ENCODE measurements around the gene ATP8B3. TPM values are rescaled to one million over a fixed set of nuclear protein-coding genes. Genes with fewer than 3 reads are reported as not detected.
A peak's percentile ranks its signal among the peaks of the same experiment; 100 is the strongest.

ATP8B3 gene
- total and polyA plus RNA-seq, 2 of the 13 experiments (the other 11 are each of a cell fraction or from before 2014, with no cell fraction given): 2.6 to 5.9 TPM

DNA sequence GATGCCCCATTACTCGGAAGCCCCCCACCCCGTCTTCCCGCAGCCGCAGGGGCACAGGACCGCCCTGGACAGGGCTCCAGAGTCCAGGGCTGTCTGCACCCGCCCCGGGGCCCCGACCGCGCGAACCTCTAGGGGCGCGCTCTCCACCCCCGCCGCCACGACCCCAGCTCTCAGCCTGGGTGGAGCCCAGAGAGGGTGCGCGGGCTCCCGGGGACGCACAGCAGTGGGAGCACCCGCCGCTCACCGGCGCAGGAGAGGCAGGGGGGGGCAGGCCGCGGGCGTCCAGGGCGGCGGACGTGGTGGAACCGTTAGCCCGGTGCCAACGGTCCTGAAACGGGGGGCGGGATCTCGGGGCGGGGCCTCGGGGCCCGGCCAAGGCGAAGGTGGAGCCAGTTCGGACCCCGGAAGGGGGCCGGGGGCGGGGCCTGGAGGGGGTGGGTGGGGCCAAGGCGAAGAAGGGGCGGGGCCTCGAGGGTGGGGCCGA lies at the start of gene ATP8B3 (continued):
- TF ChIP-seq, protein P1, sequence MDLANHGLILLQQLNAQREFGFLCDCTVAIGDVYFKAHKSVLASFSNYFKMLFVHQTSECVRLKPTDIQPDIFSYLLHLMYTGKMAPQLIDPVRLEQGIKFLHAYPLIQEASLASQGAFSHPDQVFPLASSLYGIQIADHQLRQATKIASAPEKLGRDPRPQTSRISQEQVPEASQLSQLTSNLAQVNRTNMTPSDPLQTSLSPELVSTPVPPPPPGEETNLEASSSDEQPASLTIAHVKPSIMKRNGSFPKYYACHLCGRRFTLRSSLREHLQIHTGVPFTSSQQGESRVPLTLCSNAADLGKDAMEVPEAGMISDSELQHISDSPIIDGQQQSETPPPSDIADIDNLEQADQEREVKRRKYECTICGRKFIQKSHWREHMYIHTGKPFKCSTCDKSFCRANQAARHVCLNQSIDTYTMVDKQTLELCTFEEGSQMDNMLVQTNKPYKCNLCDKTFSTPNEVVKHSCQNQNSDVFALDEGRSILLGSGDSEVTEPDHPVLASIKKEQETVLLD (CRISPR knock-in tag; IDR thresholded peaks at IDR 0.05; ENCODE audit: low read depth): peak; percentile 40; the same call in 1 of the 2 replicates
- TF ChIP-seq, protein P2, sequence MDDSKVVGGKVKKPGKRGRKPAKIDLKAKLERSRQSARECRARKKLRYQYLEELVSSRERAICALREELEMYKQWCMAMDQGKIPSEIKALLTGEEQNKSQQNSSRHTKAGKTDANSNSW (CRISPR knock-in tag; IDR thresholded peaks at IDR 0.05; ENCODE audit: borderline replicate concordance): no peak
- no peak for TF ChIP-seq SIX4 (CRISPR knock-in tag; IDR thresholded peaks at IDR 0.05)
- TF ChIP-seq FOSL2 (CRISPR knock-in tag; IDR thresholded peaks at IDR 0.05): no peak
- TF ChIP-seq, protein P3, sequence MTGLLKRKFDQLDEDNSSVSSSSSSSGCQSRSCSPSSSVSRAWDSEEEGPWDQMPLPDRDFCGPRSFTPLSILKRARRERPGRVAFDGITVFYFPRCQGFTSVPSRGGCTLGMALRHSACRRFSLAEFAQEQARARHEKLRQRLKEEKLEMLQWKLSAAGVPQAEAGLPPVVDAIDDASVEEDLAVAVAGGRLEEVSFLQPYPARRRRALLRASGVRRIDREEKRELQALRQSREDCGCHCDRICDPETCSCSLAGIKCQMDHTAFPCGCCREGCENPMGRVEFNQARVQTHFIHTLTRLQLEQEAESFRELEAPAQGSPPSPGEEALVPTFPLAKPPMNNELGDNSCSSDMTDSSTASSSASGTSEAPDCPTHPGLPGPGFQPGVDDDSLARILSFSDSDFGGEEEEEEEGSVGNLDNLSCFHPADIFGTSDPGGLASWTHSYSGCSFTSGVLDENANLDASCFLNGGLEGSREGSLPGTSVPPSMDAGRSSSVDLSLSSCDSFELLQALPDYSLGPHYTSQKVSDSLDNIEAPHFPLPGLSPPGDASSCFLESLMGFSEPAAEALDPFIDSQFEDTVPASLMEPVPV (CRISPR knock-in tag; IDR thresholded peaks at IDR 0.05): no peak
- no peak for TF ChIP-seq ADNP (CRISPR knock-in tag; IDR thresholded peaks at IDR 0.05)
- TF ChIP-seq ZNF616 (CRISPR knock-in tag; IDR thresholded peaks at IDR 0.05; ENCODE audit: low read depth): no peak
- TF ChIP-seq GABPA (IDR thresholded peaks at IDR 0.05; ENCODE audit: low read depth, low read length): no peak
- no peak for TF ChIP-seq GABPA (CRISPR knock-in tag; IDR thresholded peaks at IDR 0.05; ENCODE audit: low read depth)
- no peak; the same call in 1 of the 2 replicates for TF ChIP-seq TOE1 (CRISPR knock-in tag; IDR thresholded peaks at IDR 0.05)
- TF ChIP-seq ZNF788 (CRISPR knock-in tag; IDR thresholded peaks at IDR 0.05; ENCODE audit: borderline replicate concordance): no peak
- TF ChIP-seq ZBTB20 (CRISPR knock-in tag; IDR thresholded peaks at IDR 0.05; ENCODE audit: borderline replicate concordance, low read depth): no peak
- TF ChIP-seq SOX5 (CRISPR knock-in tag; IDR thresholded peaks at IDR 0.05; ENCODE audit: borderline replicate concordance): no peak
- no peak for TF ChIP-seq ZNF326 (CRISPR knock-in tag; IDR thresholded peaks at IDR 0.05; ENCODE audit: borderline replicate concordance)
- no peak for TF ChIP-seq ZFP90 (CRISPR knock-in tag; IDR thresholded peaks at IDR 0.05; ENCODE audit: borderline replicate concordance)
- TF ChIP-seq NONO (IDR thresholded peaks at IDR 0.05): no peak
- peak; percentile 15; the same call in 1 of the 2 replicates for TF ChIP-seq NONO (CRISPR knock-in tag; conservative IDR thresholded peaks at IDR 0.05)
- no peak for TF ChIP-seq ZNF10 (CRISPR knock-in tag; IDR thresholded peaks at IDR 0.05; ENCODE audit: borderline replicate concordance, low read depth)
- TF ChIP-seq NR2C2 (CRISPR knock-in tag; IDR thresholded peaks at IDR 0.05; ENCODE audit: borderline replicate concordance): no peak
- no peak for TF ChIP-seq LCORL (IDR thresholded peaks at IDR 0.05)
- no peak for TF ChIP-seq LCORL (CRISPR knock-in tag; IDR thresholded peaks at IDR 0.05)
- no peak for TF ChIP-seq RARG (CRISPR knock-in tag; IDR thresholded peaks at IDR 0.05; ENCODE audit: low read depth)
- TF ChIP-seq ZNF460 (CRISPR knock-in tag; IDR thresholded peaks at IDR 0.05; ENCODE audit: borderline replicate concordance): no peak; the same call in none of the 2 replicates
- no peak for TF ChIP-seq ZNF772 (CRISPR knock-in tag; IDR thresholded peaks at IDR 0.05)
- no peak for TF ChIP-seq RFX1 (IDR thresholded peaks at IDR 0.05)
- TF ChIP-seq, protein P4, sequence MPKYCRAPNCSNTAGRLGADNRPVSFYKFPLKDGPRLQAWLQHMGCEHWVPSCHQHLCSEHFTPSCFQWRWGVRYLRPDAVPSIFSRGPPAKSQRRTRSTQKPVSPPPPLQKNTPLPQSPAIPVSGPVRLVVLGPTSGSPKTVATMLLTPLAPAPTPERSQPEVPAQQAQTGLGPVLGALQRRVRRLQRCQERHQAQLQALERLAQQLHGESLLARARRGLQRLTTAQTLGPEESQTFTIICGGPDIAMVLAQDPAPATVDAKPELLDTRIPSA (CRISPR knock-in tag; IDR thresholded peaks at IDR 0.05; ENCODE audit: borderline replicate concordance): no peak
- no peak for TF ChIP-seq PAX8 (CRISPR knock-in tag; IDR thresholded peaks at IDR 0.05; ENCODE audit: borderline replicate concordance)
- no peak for TF ChIP-seq ZNF143 (CRISPR knock-in tag; IDR thresholded peaks at IDR 0.05)
- no peak for TF ChIP-seq RFX5 (IDR thresholded peaks at IDR 0.05; ENCODE audit: low read depth, low read length)
- no peak for TF ChIP-seq KLF6 (CRISPR knock-in tag; IDR thresholded peaks at IDR 0.05)
- no peak for TF ChIP-seq ZNF205 (CRISPR knock-in tag; IDR thresholded peaks at IDR 0.05)
